AG04450 (cell line): Measurements from ENCODE around the gene PLAC1. TPM values are rescaled to one million over a fixed set of nuclear protein-coding genes. Genes with fewer than 3 reads are reported as not detected.

Source experiments
- CTCF ChIA-PET: fragments of 300-600, 350-600 bp; formaldehyde crosslinking; extraction: SDS; loops from one replicate; lab custom pipeline; 2022; ENCODE audit warnings: antibody characterized with exemption, inconsistent platforms; lab: Charles Lee
- POLR2A ChIA-PET: fragments of 350-600 bp; formaldehyde crosslinking; extraction: SDS; loops from one replicate; lab custom pipeline; 2021; ENCODE audit warnings: antibody characterized with exemption, inconsistent platforms; lab: Yijun Ruan, JAX
- DNase-seq: peaks from one replicate; pipeline ENCODE4 v3.0.0-alpha.2; 2011; ENCODE audit warnings: low read depth, low spot score
- H3K27ac ChIP-seq: one replicate; pipeline ENCODE4 v1.5.1; 2012; ENCODE audit warnings: low read depth, low read length, control low read depth
- H3K27me3 ChIP-seq: one replicate; pipeline ENCODE4 v1.6.0; 2012; ENCODE audit warnings: low read length; ENCODE audit not compliant: control insufficient read depth, insufficient read depth
- H3K4me3 ChIP-seq: 2 replicates; pipeline ENCODE4 v1.5.1; 2011; ENCODE audit warnings: mild to moderate bottlenecking, low read depth, low read length, control low read depth
- H3K9me3 ChIP-seq: 2 replicates; pipeline ENCODE4 v1.5.1; 2012; ENCODE audit warnings: low read length; ENCODE audit not compliant: control insufficient read depth, insufficient read depth
- polyA plus RNA-seq: library from polyadenylated mRNA; depleted of rRNA; stranded (reverse); fragments of >200 nt; gene quantifications from 2 replicates; pipeline ENCODE4 v1.2.3, GENCODE V29; 2011
- TF ChIP-seq, protein P1 (sequence below): IDR thresholded peaks from 2 replicates; pipeline ENCODE4 v1.5.1; 2011; ENCODE audit warnings: low read depth, low read length, control low read depth, inconsistent platforms

The PLAC1 gene
- polyA plus RNA-seq, 1 experiment = 2.4 TPM

DNA sequence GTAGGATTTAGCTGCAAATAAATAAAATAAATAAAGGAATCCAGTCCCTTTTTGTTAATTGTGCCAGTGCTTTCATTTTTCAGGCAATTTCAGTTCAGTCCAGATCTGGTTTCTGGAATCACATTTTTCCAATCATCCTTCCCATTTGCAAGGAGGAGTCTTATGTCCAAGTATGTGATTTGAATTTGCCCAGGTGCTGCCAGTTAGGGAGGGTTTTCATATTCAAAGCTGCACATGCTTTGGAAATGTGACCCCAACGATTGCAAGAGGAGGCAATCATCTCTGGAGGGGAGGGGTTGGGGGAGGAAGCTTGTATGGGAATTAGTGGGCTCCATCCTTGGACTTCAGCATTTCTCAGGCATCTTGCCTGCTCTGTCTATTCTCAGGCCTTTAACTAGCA is 4.4 kb downstream of the PLAC1 start:
- Histone ChIP-seq H3K27ac (no peak overlapping the region), H3K9me3 (no peaks in the 10 kb centered on the region), H3K27me3 (no peaks in the 10 kb centered on the region), H3K4me3 (no peak overlapping the region)
- POLR2A ChIA-PET = no interaction called here
- TF ChIP-seq, protein P1, sequence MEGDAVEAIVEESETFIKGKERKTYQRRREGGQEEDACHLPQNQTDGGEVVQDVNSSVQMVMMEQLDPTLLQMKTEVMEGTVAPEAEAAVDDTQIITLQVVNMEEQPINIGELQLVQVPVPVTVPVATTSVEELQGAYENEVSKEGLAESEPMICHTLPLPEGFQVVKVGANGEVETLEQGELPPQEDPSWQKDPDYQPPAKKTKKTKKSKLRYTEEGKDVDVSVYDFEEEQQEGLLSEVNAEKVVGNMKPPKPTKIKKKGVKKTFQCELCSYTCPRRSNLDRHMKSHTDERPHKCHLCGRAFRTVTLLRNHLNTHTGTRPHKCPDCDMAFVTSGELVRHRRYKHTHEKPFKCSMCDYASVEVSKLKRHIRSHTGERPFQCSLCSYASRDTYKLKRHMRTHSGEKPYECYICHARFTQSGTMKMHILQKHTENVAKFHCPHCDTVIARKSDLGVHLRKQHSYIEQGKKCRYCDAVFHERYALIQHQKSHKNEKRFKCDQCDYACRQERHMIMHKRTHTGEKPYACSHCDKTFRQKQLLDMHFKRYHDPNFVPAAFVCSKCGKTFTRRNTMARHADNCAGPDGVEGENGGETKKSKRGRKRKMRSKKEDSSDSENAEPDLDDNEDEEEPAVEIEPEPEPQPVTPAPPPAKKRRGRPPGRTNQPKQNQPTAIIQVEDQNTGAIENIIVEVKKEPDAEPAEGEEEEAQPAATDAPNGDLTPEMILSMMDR = no peak
- DNase-seq = no peak
- CTCF ChIA-PET = no interaction called here

DNA sequence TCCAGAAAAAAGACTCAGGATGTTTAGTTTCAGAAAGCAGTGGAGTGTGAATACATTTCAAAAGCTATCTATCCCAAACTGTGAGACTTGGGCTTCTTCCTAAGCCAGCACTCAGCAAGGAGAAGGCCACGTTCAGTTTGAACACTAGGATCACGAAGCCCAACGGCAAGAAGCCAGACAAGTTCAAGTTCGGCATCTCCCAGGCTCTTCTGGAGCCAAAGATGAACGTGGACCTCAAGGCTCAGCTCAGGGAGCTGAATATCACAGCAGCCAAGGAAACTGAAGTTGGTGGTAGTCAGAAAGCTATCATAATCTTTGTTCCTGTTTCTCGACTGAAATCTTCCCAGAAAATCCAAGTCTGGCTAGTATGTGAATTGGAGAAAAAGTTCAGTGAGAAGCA is 7.6 kb downstream of the PLAC1 start:
- Histone ChIP-seq H3K27ac (no peak overlapping the region), H3K9me3 (no peaks in the 10 kb centered on the region), H3K27me3 (no peaks in the 10 kb centered on the region), H3K4me3 (no peak overlapping the region)
- no peak for DNase-seq
- POLR2A ChIA-PET = no interaction called here
- TF ChIP-seq, protein P1 = no peak
- CTCF ChIA-PET = no interaction called here

DNA sequence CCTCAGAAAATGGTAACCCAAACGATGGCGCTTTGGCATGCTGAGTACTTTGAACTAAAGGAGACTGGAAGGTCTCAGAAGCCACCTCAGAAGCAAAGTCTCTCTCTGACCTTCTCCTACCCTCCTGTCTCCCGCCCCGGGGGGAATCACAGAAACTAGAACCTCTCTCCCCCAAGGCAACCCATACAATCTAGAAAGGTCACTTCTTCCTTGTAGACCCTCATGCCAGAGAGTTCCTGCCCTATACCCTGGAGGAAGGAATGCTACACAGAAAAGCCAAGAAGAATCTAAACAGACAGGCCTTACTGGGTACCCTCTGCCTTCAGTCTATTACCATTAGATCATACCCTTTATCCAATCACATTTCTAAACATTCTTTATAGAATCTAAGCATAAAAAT is 8.5 kb downstream of the PLAC1 start:
- no peak for DNase-seq
- H3K27me3 ChIP-seq = no peaks in the 10 kb centered on the region
- TF ChIP-seq, protein P1 = no peak
- H3K27ac ChIP-seq = no peak overlapping the region
- ChIA-PET CTCF (interaction anchor here (0.6 kb wide), 1 partner anchor 150 kb away, joined by 4 read pairs; no protein-coding TSS in a partner anchor), POLR2A (no interaction called here)
- no peaks in the 10 kb centered on the region for H3K9me3 ChIP-seq
- H3K4me3 ChIP-seq = no peak overlapping the region

DNA sequence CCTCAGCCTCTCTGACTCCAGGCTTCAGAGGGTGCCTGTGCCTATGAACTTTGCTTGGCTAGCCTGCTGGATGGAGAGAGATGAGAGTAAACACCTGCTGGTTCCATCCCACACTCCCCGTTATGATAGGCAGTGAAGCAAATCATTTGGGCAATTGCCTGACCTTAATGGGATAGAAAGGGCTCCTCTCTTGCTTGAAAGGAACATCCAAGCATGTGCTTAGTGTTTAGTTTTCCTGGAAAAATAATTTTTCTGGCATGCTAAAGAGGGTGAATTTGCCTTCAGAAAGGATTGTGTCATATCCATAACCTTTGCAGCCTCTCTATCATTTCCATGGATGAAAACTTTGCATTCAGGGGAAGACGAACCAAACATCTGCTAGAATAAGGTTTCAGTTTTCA is 10.8 kb downstream of the PLAC1 start:
- ChIA-PET CTCF (no interaction called here), POLR2A (no interaction called here)
- TF ChIP-seq, protein P1 = no peak
- H3K27ac ChIP-seq = no peak overlapping the region
- H3K9me3 ChIP-seq = no peaks in the 10 kb centered on the region
- no peaks in the 10 kb centered on the region for H3K27me3 ChIP-seq
- H3K4me3 ChIP-seq = no peak overlapping the region
- DNase-seq = no peak

DNA sequence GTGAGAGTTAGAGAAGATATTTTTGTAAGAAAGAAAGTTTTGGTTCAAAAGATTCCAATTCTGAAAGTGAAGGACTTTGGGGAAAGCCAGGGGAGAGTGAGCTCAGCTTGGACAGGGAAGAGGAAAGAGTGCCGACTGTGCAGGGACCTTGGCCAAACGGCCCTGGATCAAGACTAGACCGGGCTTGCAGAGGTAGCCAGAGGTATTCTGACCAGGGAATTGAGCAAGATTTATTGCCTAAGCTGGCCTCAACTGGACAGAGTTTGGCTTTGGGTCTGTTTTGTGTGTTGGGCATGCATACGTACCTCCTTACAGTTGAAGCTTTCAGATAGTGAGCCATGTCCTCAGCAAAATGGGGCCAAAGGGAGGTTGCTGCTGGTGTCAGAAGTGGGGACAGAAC is 11.6 kb downstream of the PLAC1 start:
- no peak for DNase-seq
- POLR2A ChIA-PET = no interaction called here
- TF ChIP-seq, protein P1 = no peak
- Histone ChIP-seq H3K9me3 (no peaks in the 10 kb centered on the region), H3K4me3 (no peak overlapping the region), H3K27me3 (no peaks in the 10 kb centered on the region), H3K27ac (no peak overlapping the region)
- CTCF ChIA-PET = no interaction called here
